LNCAP (cell line): ENCODE results near the gene HAPLN2.

Source experiments
- CTCF ChIP-seq: fragments of 450-650 bp; IDR thresholded peaks from 2 replicates; pipeline ENCODE4 v1.5.1; 2017; ENCODE audit warnings: mild to moderate bottlenecking

Gene HAPLN2

GRCh38 chr1:156627313-156627880 lies 8.2 kb downstream of the HAPLN2 start:
- TF ChIP-seq CTCF = peak; percentile 73

GRCh38 chr1:156629823-156630449 lies 10.7 kb downstream of the HAPLN2 start:
- TF ChIP-seq CTCF = no peak

GRCh38 chr1:156632355-156632754 lies 13.1 kb downstream of the HAPLN2 start:
- TF ChIP-seq CTCF = no peak

- TF ChIP-seq CTCF = no peak
Measured at GRCh38 chr1:156638189-156638985, 19.2 kb downstream of the HAPLN2 start.

GRCh38 chr1:156639601-156640101 lies 20.4 kb downstream of the HAPLN2 start:
- TF ChIP-seq CTCF = no peak

- TF ChIP-seq CTCF = no peak
Measured at GRCh38 chr1:156640842-156641706, 21.9 kb downstream of the HAPLN2 start.

- no peak for TF ChIP-seq CTCF
Measured at GRCh38 chr1:156641761-156642264, 22.6 kb downstream of the HAPLN2 start, which contains the start of gene BCAN. TSS of gene BCAN (plus strand) at chr1:156642117. CDS start at chr1:156646055, 3,938 bp downstream.
